HCT116 (cell line): Measurements from ENCODE around the gene PRDM2. TPM values are rescaled to one million over a fixed set of nuclear protein-coding genes. Genes with fewer than 3 reads are reported as not detected.

Experiments
- ATAC-seq: fragments of 200-7000 bp; cut with Tn5 transposase; 2 replicates; pipeline ENCODE4 v1.9.1; 2020; ENCODE audit warnings: mild to moderate bottlenecking, moderate library complexity
- BruUV-seq: library from RNA; stranded (reverse); fragments of 400-500 nt; replicated peaks from 2 replicates; lab custom pipeline; 2021; lab: Mats Ljungman, UMichigan
- CTCF ChIA-PET: fragments of 300-600 bp; sonication (Branson Sonifier 250); formaldehyde crosslinking; loops from one replicate; lab custom pipeline; 2021; ENCODE audit warnings: antibody characterized with exemption; lab: Charles Lee
- POLR2A ChIA-PET: fragments of 300-600, 350-600 bp; sonication (Branson Sonifier 250); formaldehyde crosslinking; loops from one replicate; lab custom pipeline; 2021; ENCODE audit warnings: antibody characterized with exemption; lab: Charles Lee
- RAD21 ChIA-PET, 2 experiments: fragments of 300-600 bp; sonication (Branson Sonifier 250); formaldehyde crosslinking; loops; one replicate each; lab custom pipeline; 2023; ENCODE audit warnings: low total read pairs in 2 of 2; ENCODE audit not compliant: uncharacterized antibody in 2 of 2, unreplicated experiment in 2 of 2, low non-redundant PET in 1 of 2; lab: Charles Lee
- DNase-seq: peaks from one replicate; pipeline ENCODE4 v3.0.0-alpha.2; 2010; ENCODE audit warnings: low read depth, low spot score
- H2AFZ ChIP-seq: fragments of 200-600 bp; shearing (Covaris generic), sonication (generic); 2 replicates; pipeline ENCODE4 v1.6.1; 2017; ENCODE audit warnings: low read depth, mixed run types, mixed read lengths, antibody characterized with exemption, low read length; ENCODE audit not compliant: poor library complexity, severe bottlenecking
- H3K27ac ChIP-seq: 2 replicates; pipeline ENCODE4 v1.5.1; 2012; ENCODE audit warnings: low read depth, low read length
- H3K27me3 ChIP-seq: fragments of 200-600 bp; sonication (generic); 2 replicates; pipeline ENCODE4 v1.6.1; 2016; ENCODE audit warnings: mixed run types, low read length, mixed read lengths; ENCODE audit not compliant: insufficient read depth
- H3K36me3 ChIP-seq, 2 experiments: fragments of 200-500 bp in 1 of 2; fragments of 200-600 bp in 1 of 2; sonication (Bioruptor generic) in 1 of 2; sonication (generic) in 1 of 2; 2 replicates each; pipeline versions ENCODE4 v1.5.1 to v1.6.1; 2014 to 2016; ENCODE audit warnings: low read length in 2 of 2, inconsistent platforms in 1 of 2, mixed read lengths in 1 of 2, mixed run types in 1 of 2; ENCODE audit not compliant: insufficient read depth in 2 of 2, control insufficient read depth in 1 of 2
- H3K4me1 ChIP-seq, 2 experiments: fragments of 200-600 bp in 1 of 2; sonication (generic) in 1 of 2; 2 replicates each; pipeline versions ENCODE4 v1.5.1 to v1.6.1; 2012 to 2017; ENCODE audit warnings: low read length in 2 of 2, inconsistent platforms in 1 of 2, mild to moderate bottlenecking in 1 of 2, mixed read lengths in 1 of 2, mixed run types in 1 of 2, moderate library complexity in 1 of 2; ENCODE audit not compliant: insufficient read depth in 2 of 2, control insufficient read depth in 1 of 2
- H3K4me2 ChIP-seq: fragments of 200-600 bp; sonication (generic); 2 replicates; pipeline ENCODE4 v1.6.1; 2017; ENCODE audit warnings: mixed run types, low read length, mixed read lengths
- H3K4me3 ChIP-seq, 2 experiments: fragments of 200-600 bp in 1 of 2; sonication (generic) in 1 of 2; replicated peaks in 1 of 2; 2 replicates each; pipeline ENCODE4 v1.5.1; 2011 to 2016; ENCODE audit warnings: low read length in 2 of 2, control low read depth in 1 of 2, low read depth in 1 of 2, mild to moderate bottlenecking in 1 of 2, mixed read lengths in 1 of 2, mixed run types in 1 of 2
- H3K79me2 ChIP-seq: fragments of 200-600 bp; sonication (generic); 2 replicates; pipeline ENCODE4 v1.6.1; 2017; ENCODE audit warnings: mild to moderate bottlenecking, mixed run types, low read length, moderate library complexity, mixed read lengths; ENCODE audit not compliant: insufficient read depth
- H3K9ac ChIP-seq: fragments of 200-600 bp; sonication (generic); 2 replicates; pipeline ENCODE4 v1.6.1; 2016; ENCODE audit warnings: low read length, mixed read lengths
- H3K9me2 ChIP-seq: fragments of 200-600 bp; sonication (generic), shearing (Covaris generic); 2 replicates; pipeline ENCODE4 v1.6.1; 2017; ENCODE audit warnings: mixed run types, mild to moderate bottlenecking, moderate library complexity; ENCODE audit not compliant: insufficient read depth
- H3K9me3 ChIP-seq, 2 experiments: fragments of 200-500 bp in 1 of 2; fragments of 200-600 bp in 1 of 2; sonication (Bioruptor generic) in 1 of 2; sonication (generic) in 1 of 2; 2 replicates each; pipeline ENCODE4 v1.6.1; 2014 to 2017; ENCODE audit warnings: low read length in 2 of 2, mixed read lengths in 2 of 2, inconsistent platforms in 1 of 2, low read depth in 1 of 2, mild to moderate bottlenecking in 1 of 2, mixed run types in 1 of 2, moderate library complexity in 1 of 2; ENCODE audit not compliant: control insufficient read depth in 1 of 2, insufficient read depth in 1 of 2
- H4K20me1 ChIP-seq: fragments of 200-600 bp; sonication (generic), shearing (Covaris generic); 2 replicates; pipeline ENCODE4 v1.6.1; 2017; ENCODE audit warnings: mixed run types, mild to moderate bottlenecking, moderate library complexity; ENCODE audit not compliant: insufficient read depth
- ELF1 ChIP-seq: IDR thresholded peaks from 2 replicates; pipeline ENCODE4 v1.6.1; 2012; ENCODE audit warnings: low read depth, borderline replicate concordance
- FOSL1 ChIP-seq: IDR thresholded peaks from 2 replicates; pipeline ENCODE4 v1.6.1; 2012; ENCODE audit warnings: low read depth
- JUND ChIP-seq: IDR thresholded peaks from 2 replicates; pipeline ENCODE4 v1.6.1; 2012
- POLR2A ChIP-seq: IDR thresholded peaks from 2 replicates; pipeline ENCODE4 v1.7.0; 2011; ENCODE audit warnings: borderline replicate concordance; ENCODE audit not compliant: insufficient read depth, insufficient read length; ENCODE audit errors: extremely low read depth
- POLR2AphosphoS5 ChIP-seq: IDR thresholded peaks from 2 replicates; pipeline ENCODE4 v1.6.1; 2011; ENCODE audit warnings: mild to moderate bottlenecking, low read depth, low read length, moderate library complexity
- RAD21 ChIP-seq: IDR thresholded peaks from 2 replicates; pipeline ENCODE4 v1.6.1; 2012; ENCODE audit warnings: low read depth, mild to moderate bottlenecking
- REST ChIP-seq: IDR thresholded peaks from 2 replicates; pipeline ENCODE4 v1.6.1; 2012; ENCODE audit warnings: low read depth
- SIN3A ChIP-seq: IDR thresholded peaks from 2 replicates; pipeline ENCODE4 v1.6.1; 2012; ENCODE audit warnings: low read depth
- SP1 ChIP-seq: IDR thresholded peaks from 2 replicates; pipeline ENCODE4 v1.6.1; 2012; ENCODE audit warnings: low read depth
- SRF ChIP-seq: IDR thresholded peaks from 2 replicates; pipeline ENCODE4 v1.6.1; 2012; ENCODE audit warnings: low read depth
- YY1 ChIP-seq: IDR thresholded peaks from 2 replicates; pipeline ENCODE4 v1.6.1; 2011; ENCODE audit warnings: low read length, low read depth, moderate library complexity, mild to moderate bottlenecking; ENCODE audit not compliant: insufficient replicate concordance; ENCODE audit errors: extremely low read depth
- ZBTB33 ChIP-seq: IDR thresholded peaks from 2 replicates; pipeline ENCODE4 v1.6.1; 2011; ENCODE audit warnings: mild to moderate bottlenecking, low read length, moderate library complexity; ENCODE audit not compliant: insufficient replicate concordance; ENCODE audit errors: extremely low read depth
- ZFX ChIP-seq: fragments of 450-650 bp; IDR thresholded peaks from 2 replicates; pipeline ENCODE4 v1.6.1; 2017
- ZNF274 ChIP-seq: fragments of 200-500 bp; sonication (Bioruptor generic); IDR thresholded peaks from 2 replicates; pipeline ENCODE4 v1.6.1; 2014; ENCODE audit warnings: mild to moderate bottlenecking, low read depth, low read length, inconsistent platforms
- intact Hi-C: fragments of 100-400 bp; cut with micrococcal nuclease; formaldehyde crosslinking; loops from 2 replicates; pipeline ENCODE4 v1.10.0; 2022
- total RNA-seq: library from RNA; stranded (reverse); gene quantifications from one replicate; pipeline ENCODE4 v1.2.1, GENCODE V29; 2021; ENCODE audit not compliant: unreplicated experiment
- TF ChIP-seq, protein P1 (sequence below): IDR thresholded peaks from 2 replicates; pipeline ENCODE4 v1.6.1; 2012
- TF ChIP-seq, protein P2 (sequence below), 3 experiments: fragments of 200-600 bp in 1 of 3; sonication (generic) in 1 of 3; IDR thresholded peaks in 2 of 3; conservative IDR thresholded peaks in 1 of 3; 2 replicates each; pipeline ENCODE4 v1.5.1; 2012 to 2017; ENCODE audit warnings: low read depth in 2 of 3, low read length in 2 of 3, antibody characterized with exemption in 1 of 3, borderline replicate concordance in 1 of 3, control low read depth in 1 of 3, mild to moderate bottlenecking in 1 of 3, mixed read lengths in 1 of 3, mixed run types in 1 of 3, moderate library complexity in 1 of 3; ENCODE audit not compliant: insufficient read depth in 1 of 3

The PRDM2 gene
- total RNA-seq, 1 experiment from 2014 or later: 17.3 TPM

DNA sequence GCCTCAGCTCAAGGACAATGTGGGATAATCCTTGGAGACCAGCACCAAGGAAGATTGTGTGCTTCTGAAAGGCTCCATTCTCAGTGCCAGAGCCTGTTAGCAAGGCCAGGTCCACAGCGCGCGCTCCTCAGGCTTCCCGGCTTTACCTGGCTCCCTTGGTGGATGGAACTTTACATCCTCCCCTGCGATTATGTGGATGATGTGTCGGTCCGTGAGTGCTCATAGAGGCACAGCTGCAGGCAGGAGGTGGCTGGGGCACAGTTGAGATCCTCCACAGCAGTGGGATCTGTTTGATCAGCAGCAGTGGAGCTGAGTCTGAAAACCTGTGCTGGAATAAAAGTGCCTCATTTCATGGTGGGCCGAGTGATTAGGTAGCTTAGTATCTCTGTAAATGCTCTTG, 62.7 kb downstream of the PRDM2 start:
- H3K9me2 ChIP-seq: no peaks in the 10 kb centered on the region
- no peak overlapping the region for H3K4me2 ChIP-seq
- peaks cover 99% of the 10 kb centered on the region for H3K79me2 ChIP-seq
- ChIA-PET CTCF (no interaction called here), POLR2A (no interaction called here), RAD21 (no interaction called here)
- DNase-seq (no peak), ATAC-seq (no peak)
- peaks cover 59 to 67% of the 10 kb centered on the region in 2 experiments for H3K4me1 ChIP-seq
- intact Hi-C loops: no loop called here
- no peaks in the 10 kb centered on the region for H3K27me3 ChIP-seq
- no peak overlapping the region for H2AFZ ChIP-seq
- H3K27ac ChIP-seq: no peak overlapping the region
- no TSS peak for BruUV-seq
- H3K4me3 ChIP-seq: no peak overlapping the region
- TF ChIP-seq SIN3A: no peak
- TF ChIP-seq ZFX: no peak
- no peak for TF ChIP-seq SRF
- no peak for TF ChIP-seq SP1
- TF ChIP-seq, protein P1, sequence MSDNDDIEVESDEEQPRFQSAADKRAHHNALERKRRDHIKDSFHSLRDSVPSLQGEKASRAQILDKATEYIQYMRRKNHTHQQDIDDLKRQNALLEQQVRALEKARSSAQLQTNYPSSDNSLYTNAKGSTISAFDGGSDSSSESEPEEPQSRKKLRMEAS: no peak
- TF ChIP-seq YY1: no peak
- no peak for TF ChIP-seq REST
- no peak for TF ChIP-seq ELF1
- TF ChIP-seq, protein P2, sequence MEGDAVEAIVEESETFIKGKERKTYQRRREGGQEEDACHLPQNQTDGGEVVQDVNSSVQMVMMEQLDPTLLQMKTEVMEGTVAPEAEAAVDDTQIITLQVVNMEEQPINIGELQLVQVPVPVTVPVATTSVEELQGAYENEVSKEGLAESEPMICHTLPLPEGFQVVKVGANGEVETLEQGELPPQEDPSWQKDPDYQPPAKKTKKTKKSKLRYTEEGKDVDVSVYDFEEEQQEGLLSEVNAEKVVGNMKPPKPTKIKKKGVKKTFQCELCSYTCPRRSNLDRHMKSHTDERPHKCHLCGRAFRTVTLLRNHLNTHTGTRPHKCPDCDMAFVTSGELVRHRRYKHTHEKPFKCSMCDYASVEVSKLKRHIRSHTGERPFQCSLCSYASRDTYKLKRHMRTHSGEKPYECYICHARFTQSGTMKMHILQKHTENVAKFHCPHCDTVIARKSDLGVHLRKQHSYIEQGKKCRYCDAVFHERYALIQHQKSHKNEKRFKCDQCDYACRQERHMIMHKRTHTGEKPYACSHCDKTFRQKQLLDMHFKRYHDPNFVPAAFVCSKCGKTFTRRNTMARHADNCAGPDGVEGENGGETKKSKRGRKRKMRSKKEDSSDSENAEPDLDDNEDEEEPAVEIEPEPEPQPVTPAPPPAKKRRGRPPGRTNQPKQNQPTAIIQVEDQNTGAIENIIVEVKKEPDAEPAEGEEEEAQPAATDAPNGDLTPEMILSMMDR (IDR thresholded peaks at IDR 0.05 in 2 of 3, conservative IDR thresholded peaks at IDR 0.05 in 1 of 3; ENCODE audit: borderline replicate concordance in 1 of 3, insufficient read depth in 1 of 3, low read depth in 2 of 3, low read length in 2 of 3): no peak
- TF ChIP-seq FOSL1: no peak
- no peak for TF ChIP-seq RAD21
- no peak for TF ChIP-seq JUND
- no peak for TF ChIP-seq POLR2A
- TF ChIP-seq ZNF274: no peak
- TF ChIP-seq POLR2AphosphoS5: no peak
- TF ChIP-seq ZBTB33: no peak
- H3K9ac ChIP-seq: no peak overlapping the region
- H3K9me3 ChIP-seq: no peaks in the 10 kb centered on the region
- H3K36me3 ChIP-seq: no peaks in the 10 kb centered on the region
- H4K20me1 ChIP-seq: peaks cover 21% of the 10 kb centered on the region; the same call in 1 of the 2 replicates
